ENCODE results near the gene DST.

DNA sequence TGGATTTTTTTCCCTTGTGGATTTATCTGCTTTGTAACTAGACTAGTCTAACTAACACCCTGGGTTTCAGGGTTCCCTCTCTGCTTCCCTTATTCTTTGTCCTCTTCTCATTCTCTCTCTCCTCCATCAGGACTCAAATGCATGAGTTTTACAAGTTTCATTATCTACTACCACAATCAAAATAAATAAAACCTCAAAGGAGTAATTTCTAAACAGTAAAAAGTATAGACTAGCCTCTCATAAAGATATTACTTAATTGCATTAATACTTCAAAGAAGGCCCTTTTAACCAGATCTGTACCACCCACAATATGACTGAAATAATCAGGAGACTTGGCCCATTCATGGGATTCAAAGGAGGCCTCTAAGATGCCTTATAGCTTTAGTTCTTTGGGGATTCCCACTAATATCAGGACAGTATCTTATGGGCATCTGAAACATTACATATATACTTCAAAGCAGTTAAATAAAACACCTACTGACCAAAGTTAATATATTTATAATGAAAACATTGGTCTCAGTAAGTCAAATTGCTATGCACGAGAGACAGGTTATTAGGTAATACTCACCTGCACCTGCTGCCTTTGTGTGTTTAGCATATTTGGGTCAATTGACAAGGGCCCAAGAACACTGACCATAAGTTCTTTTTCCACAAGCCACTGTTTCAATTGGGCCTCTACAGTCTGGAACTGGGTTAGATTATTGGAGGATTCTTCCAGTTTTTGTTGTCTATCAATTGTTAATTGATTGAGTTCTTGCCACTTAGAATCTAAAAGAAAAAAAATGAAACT, 85.7 kb downstream of the DST start:
- TF ChIP-seq, protein P1, sequence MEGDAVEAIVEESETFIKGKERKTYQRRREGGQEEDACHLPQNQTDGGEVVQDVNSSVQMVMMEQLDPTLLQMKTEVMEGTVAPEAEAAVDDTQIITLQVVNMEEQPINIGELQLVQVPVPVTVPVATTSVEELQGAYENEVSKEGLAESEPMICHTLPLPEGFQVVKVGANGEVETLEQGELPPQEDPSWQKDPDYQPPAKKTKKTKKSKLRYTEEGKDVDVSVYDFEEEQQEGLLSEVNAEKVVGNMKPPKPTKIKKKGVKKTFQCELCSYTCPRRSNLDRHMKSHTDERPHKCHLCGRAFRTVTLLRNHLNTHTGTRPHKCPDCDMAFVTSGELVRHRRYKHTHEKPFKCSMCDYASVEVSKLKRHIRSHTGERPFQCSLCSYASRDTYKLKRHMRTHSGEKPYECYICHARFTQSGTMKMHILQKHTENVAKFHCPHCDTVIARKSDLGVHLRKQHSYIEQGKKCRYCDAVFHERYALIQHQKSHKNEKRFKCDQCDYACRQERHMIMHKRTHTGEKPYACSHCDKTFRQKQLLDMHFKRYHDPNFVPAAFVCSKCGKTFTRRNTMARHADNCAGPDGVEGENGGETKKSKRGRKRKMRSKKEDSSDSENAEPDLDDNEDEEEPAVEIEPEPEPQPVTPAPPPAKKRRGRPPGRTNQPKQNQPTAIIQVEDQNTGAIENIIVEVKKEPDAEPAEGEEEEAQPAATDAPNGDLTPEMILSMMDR (IDR thresholded peaks at IDR 0.05; ENCODE audit: low read depth, low read length, poor library complexity, severe bottlenecking): no peak
- TF ChIP-seq EZH2phosphoT487 (IDR thresholded peaks at IDR 0.05; ENCODE audit: borderline replicate concordance, low read length): no peak

Measured in DOHH2 (cell line).